ENCODE results near the gene DUSP2.

The DUSP2 gene

GRCh38 chr2:96119389-96119751 lies 25.9 kb downstream of the DUSP2 start:
- no peak for DNase-seq (ENCODE audit: extremely low spot score)
- TF ChIP-seq ZNF384 (IDR thresholded peaks at IDR 0.05) (no peak), FOXA1 (IDR thresholded peaks at IDR 0.05) (no peak), LEF1 (IDR thresholded peaks at IDR 0.05; ENCODE audit: borderline replicate concordance) (no peak), TARDBP (IDR thresholded peaks at IDR 0.05) (no peak), HDGF (IDR thresholded peaks at IDR 0.05; ENCODE audit: borderline replicate concordance) (no peak), SP1 (IDR thresholded peaks at IDR 0.05) (no peak), FOXM1 (IDR thresholded peaks at IDR 0.05; ENCODE audit: borderline replicate concordance) (no peak)
- POLR2A ChIA-PET: no interaction called here
- CTCF ChIA-PET: no interaction called here

GRCh38 chr2:96118698-96119388 lies 26.4 kb downstream of the DUSP2 start:
- ChIA-PET POLR2A (interaction anchor here (1.0 kb wide), 1 partner anchor 108 kb away, joined by 3 read pairs; no protein-coding TSS in a partner anchor), CTCF (interaction anchor here (1.1 kb wide), 1 partner anchor 126 kb away, joined by 3 read pairs; no protein-coding TSS in a partner anchor)
- no peak for TF ChIP-seq L3MBTL2 (conservative IDR thresholded peaks at IDR 0.05)
- no peak for TF ChIP-seq LEF1 (IDR thresholded peaks at IDR 0.05; ENCODE audit: borderline replicate concordance)
- TF ChIP-seq TARDBP (IDR thresholded peaks at IDR 0.05): no peak
- TF ChIP-seq ELF4 (IDR thresholded peaks at IDR 0.05): no peak
- no peak for DNase-seq (ENCODE audit: extremely low spot score)

GRCh38 chr2:96117701-96118588 lies 27.3 kb downstream of the DUSP2 start:
- POLR2A ChIA-PET: interaction anchor here (1.0 to 1.9 kb wide), 3 partner anchors 91 to 125 kb away, joined by 3 to 5 read pairs (median 5); partner anchors contain the start of gene STARD7
- DNase-seq (ENCODE audit: extremely low spot score): no peak
- CTCF ChIA-PET: interaction anchor here (1.1 to 1.9 kb wide), 8 partner anchors 10 to 126 kb away, joined by 3 to 12 read pairs (median 5); no protein-coding TSS in a partner anchor
- no peak for TF ChIP-seq SUZ12 (IDR thresholded peaks at IDR 0.05)

GRCh38 chr2:96116879-96117533 lies 28.2 kb downstream of the DUSP2 start:
- TF ChIP-seq ELF4 (IDR thresholded peaks at IDR 0.05) (no peak), FOXK2 (IDR thresholded peaks at IDR 0.05) (no peak), ZNF384 (IDR thresholded peaks at IDR 0.05) (no peak), LEF1 (IDR thresholded peaks at IDR 0.05; ENCODE audit: borderline replicate concordance) (no peak), SUZ12 (IDR thresholded peaks at IDR 0.05) (no peak), FOXA1 (IDR thresholded peaks at IDR 0.05) (no peak), FOXM1 (IDR thresholded peaks at IDR 0.05; ENCODE audit: borderline replicate concordance) (no peak), SP1 (IDR thresholded peaks at IDR 0.05) (no peak), HDGF (IDR thresholded peaks at IDR 0.05; ENCODE audit: borderline replicate concordance) (no peak), PKNOX1 (IDR thresholded peaks at IDR 0.05) (no peak), CTBP1 (IDR thresholded peaks at IDR 0.05; ENCODE audit: borderline replicate concordance) (no peak), ARNT (IDR thresholded peaks at IDR 0.05) (no peak), BHLHE40 (IDR thresholded peaks at IDR 0.05; ENCODE audit: borderline replicate concordance) (no peak), NFRKB (IDR thresholded peaks at IDR 0.05) (no peak), L3MBTL2 (conservative IDR thresholded peaks at IDR 0.05) (no peak), TARDBP (IDR thresholded peaks at IDR 0.05) (no peak)
- POLR2A ChIA-PET: interaction anchor here (1.5 to 1.9 kb wide), 2 partner anchors 92 to 124 kb away, joined by 5 read pairs; partner anchors contain the start of gene STARD7
- CTCF ChIA-PET: interaction anchor here (0.6 to 1.9 kb wide), 12 partner anchors 9 to 640 kb away, joined by 3 to 12 read pairs (median 4); partner anchors contain the start of gene ANKRD36C
- peak; percentile 93 for DNase-seq (ENCODE audit: extremely low spot score)

GRCh38 chr2:96116424-96116878 lies 28.8 kb downstream of the DUSP2 start, which contains the start of gene ADRA2B:
Gene ADRA2B (minus strand): TSS chr2:96116571. CDS start chr2:96116149, 422 bp downstream.
- POLR2A ChIA-PET: interaction anchor here (1.5 to 1.9 kb wide), 2 partner anchors 92 to 124 kb away, joined by 5 read pairs; partner anchors contain the start of gene STARD7
- TF ChIP-seq SP1 (IDR thresholded peaks at IDR 0.05) (no peak), ELF4 (IDR thresholded peaks at IDR 0.05) (no peak), TARDBP (IDR thresholded peaks at IDR 0.05) (no peak), HDGF (IDR thresholded peaks at IDR 0.05; ENCODE audit: borderline replicate concordance) (no peak), SUZ12 (IDR thresholded peaks at IDR 0.05) (no peak), FOXK2 (IDR thresholded peaks at IDR 0.05) (no peak), CTBP1 (IDR thresholded peaks at IDR 0.05; ENCODE audit: borderline replicate concordance) (no peak), FOXA1 (IDR thresholded peaks at IDR 0.05) (no peak), BHLHE40 (IDR thresholded peaks at IDR 0.05; ENCODE audit: borderline replicate concordance) (no peak)
- CTCF ChIA-PET: interaction anchor here (0.6 to 1.9 kb wide), 12 partner anchors 8 to 641 kb away, joined by 3 to 12 read pairs (median 4); partner anchors contain the start of gene ANKRD36C
- DNase-seq (ENCODE audit: extremely low spot score): peak; percentile 74

- no peak for DNase-seq (ENCODE audit: extremely low spot score)
- POLR2A ChIA-PET: interaction anchor here (1.9 kb wide), 1 partner anchor 93 kb away, joined by 5 read pairs; the partner anchor contains the start of gene STARD7
- CTCF ChIA-PET: interaction anchor here (0.8 to 1.9 kb wide), 6 partner anchors 11 to 123 kb away, joined by 3 to 12 read pairs (median 4); no protein-coding TSS in a partner anchor
Observed at GRCh38 chr2:96115631-96116423, 29.4 kb downstream of the DUSP2 start.

More at GRCh38 chr2:96115631-96116423, 29.4 kb downstream of the DUSP2 start:
- TF ChIP-seq FOXA1 (IDR thresholded peaks at IDR 0.05) (no peak), SP1 (IDR thresholded peaks at IDR 0.05) (no peak), FOXM1 (IDR thresholded peaks at IDR 0.05; ENCODE audit: borderline replicate concordance) (no peak), NFRKB (IDR thresholded peaks at IDR 0.05) (no peak), CTBP1 (IDR thresholded peaks at IDR 0.05; ENCODE audit: borderline replicate concordance) (no peak), L3MBTL2 (conservative IDR thresholded peaks at IDR 0.05) (no peak), ARNT (IDR thresholded peaks at IDR 0.05) (no peak), PKNOX1 (IDR thresholded peaks at IDR 0.05) (no peak), SUZ12 (IDR thresholded peaks at IDR 0.05) (no peak), ZNF384 (IDR thresholded peaks at IDR 0.05) (no peak), TARDBP (IDR thresholded peaks at IDR 0.05) (no peak), ELF4 (IDR thresholded peaks at IDR 0.05) (no peak), FOXK2 (IDR thresholded peaks at IDR 0.05) (no peak), HDGF (IDR thresholded peaks at IDR 0.05; ENCODE audit: borderline replicate concordance) (no peak), LEF1 (IDR thresholded peaks at IDR 0.05; ENCODE audit: borderline replicate concordance) (no peak)

Measured in HEK293T (cell line).